ENCODE data around the gene STXBP6.

Gene STXBP6

GRCh38 chr14:24875203-24875838 is 174.6 kb downstream of the STXBP6 start:
- no peak for TF ChIP-seq CTCF (IDR thresholded peaks at IDR 0.05)

GRCh38 chr14:24874514-24875202 is 175.3 kb downstream of the STXBP6 start:
- no peak for TF ChIP-seq CTCF (IDR thresholded peaks at IDR 0.05)

GRCh38 chr14:24873551-24873950 is 176.4 kb downstream of the STXBP6 start:
- TF ChIP-seq CTCF (IDR thresholded peaks at IDR 0.05): no peak

GRCh38 chr14:24870949-24871701 is 178.8 kb downstream of the STXBP6 start:
- no peak for TF ChIP-seq CTCF (IDR thresholded peaks at IDR 0.05)

DNA sequence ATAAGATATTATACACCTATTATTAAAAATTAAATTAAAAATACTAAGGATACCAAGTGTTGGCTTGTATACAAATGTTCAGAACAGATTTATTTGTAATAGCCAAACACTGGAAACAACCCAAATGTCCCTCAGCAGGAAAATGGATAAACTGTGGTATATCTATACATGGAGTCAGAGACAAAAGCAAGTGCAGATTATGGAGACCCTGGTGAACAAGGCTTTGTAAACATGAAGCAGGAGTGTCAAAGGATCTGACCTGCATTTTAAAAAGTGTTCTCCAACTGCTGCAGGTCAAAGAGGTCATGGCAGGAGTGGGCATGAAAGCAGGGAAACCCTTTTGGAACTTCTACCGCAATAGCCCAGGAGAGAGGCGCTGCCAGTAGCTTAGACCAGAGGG is 181.6 kb downstream of the STXBP6 start:
- TF ChIP-seq CTCF (IDR thresholded peaks at IDR 0.05): no peak

GRCh38 chr14:24866067-24866639 is 183.8 kb downstream of the STXBP6 start:
- no peak for TF ChIP-seq CTCF (IDR thresholded peaks at IDR 0.05)

DNA sequence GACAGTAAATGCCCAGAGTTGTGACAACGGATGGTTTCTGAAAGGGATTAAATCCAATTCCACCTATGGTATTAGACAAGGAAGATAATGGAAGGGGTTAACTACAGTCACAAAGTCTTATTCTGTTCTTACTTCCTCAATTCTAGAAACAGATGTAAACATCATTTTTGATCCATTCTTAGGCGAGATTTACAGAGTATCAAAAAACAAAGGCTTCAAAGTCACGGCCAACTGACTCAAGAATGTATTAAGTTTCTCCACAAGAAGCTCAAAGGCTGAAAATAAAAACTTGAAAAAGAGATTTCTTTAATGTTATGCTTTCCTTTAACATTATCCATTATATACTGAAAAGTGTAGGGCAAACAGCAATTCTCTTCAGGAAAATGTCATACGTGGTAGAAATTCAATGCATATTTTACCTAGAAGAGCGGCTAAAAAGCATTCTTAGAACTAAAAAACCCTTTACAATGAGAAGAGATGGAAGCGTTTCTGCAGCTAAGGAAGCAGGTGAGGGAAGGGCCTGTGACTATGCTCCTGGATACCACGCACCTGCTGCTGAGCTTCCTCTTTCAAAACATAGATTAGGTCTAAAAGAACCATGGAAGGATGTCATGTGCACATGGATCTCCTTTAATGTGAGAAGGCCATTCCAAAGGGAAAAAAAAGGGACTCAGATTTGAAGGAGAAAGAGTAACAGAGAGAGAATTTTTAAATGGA is 185.8 kb downstream of the STXBP6 start:
- TF ChIP-seq CTCF (IDR thresholded peaks at IDR 0.05): no peak

Measured in LNCAP (cell line).